GM19193 (cell line): ENCODE data around the gene SH3BP1.
A peak's percentile ranks its signal among the peaks of the same experiment; 100 is the strongest.

Experiments
- POLR2A ChIP-seq: IDR thresholded peaks from 4 replicates; pipeline ENCODE4 v1.6.1; 2011; ENCODE audit not compliant: insufficient read depth, insufficient read length; ENCODE audit errors: extremely low read depth

Gene SH3BP1

GRCh38 chr22:37659897-37660708 lies 20.6 kb downstream of the SH3BP1 start:
- no peak for TF ChIP-seq POLR2A

- TF ChIP-seq POLR2A, result no peak
These were observed 21.2 kb downstream of the SH3BP1 start for GRCh38 chr22:37660709-37661045.

- no peak for TF ChIP-seq POLR2A
These were observed 21.9 kb downstream of the SH3BP1 start for GRCh38 chr22:37661160-37661924.

DNA sequence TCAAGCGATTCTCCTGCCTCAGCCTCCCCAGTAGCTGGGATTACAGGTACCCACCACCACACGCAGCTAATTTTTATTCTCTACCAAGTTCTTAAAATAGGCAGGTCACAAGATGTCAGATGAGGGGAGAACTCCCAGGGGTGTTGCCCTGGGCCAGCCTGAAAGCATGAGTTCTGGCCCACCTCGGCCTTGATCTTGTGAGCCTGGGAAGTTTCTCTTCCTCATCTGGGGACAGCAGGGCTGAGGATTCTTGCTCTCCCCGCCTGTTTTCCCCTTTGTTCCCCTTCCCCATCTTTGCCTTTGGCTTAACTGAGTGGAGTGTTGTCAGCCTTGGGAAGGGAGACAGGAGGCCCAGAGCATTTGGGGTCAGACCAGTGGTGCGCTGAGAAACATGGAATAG lies 22.6 kb downstream of the SH3BP1 start:
- no peak for TF ChIP-seq POLR2A

- TF ChIP-seq POLR2A, result no peak
These were observed 24.2 kb downstream of the SH3BP1 start for GRCh38 chr22:37663521-37664140.

- TF ChIP-seq POLR2A, result no peak
These were observed 25.0 kb downstream of the SH3BP1 start for GRCh38 chr22:37664249-37665101.

GRCh38 chr22:37665487-37665886 lies 26.0 kb downstream of the SH3BP1 start:
- no peak for TF ChIP-seq POLR2A

DNA sequence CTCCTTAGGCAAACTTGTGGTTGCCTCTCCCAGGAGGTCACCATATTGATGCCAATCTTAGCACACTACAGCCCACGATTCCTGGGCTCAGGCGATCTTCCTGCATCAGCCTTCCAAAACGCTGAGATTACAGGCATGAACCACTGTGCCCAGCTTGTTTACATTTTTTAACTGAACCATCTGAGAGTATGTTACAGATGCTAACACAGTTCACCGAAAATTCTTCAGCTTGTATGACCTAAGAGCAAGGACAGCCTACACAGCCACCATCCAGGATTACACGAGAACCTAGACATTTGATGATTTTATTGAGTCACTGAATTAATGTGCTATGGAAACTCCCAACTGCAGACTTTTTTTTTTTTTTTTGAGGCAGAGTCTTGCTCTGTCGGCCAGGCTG lies 30.1 kb downstream of the SH3BP1 start:
- no peak for TF ChIP-seq POLR2A

- TF ChIP-seq POLR2A, result no peak
These were observed 32.9 kb downstream of the SH3BP1 start for GRCh38 chr22:37672206-37672919.

GRCh38 chr22:37672920-37673455 lies 33.5 kb downstream of the SH3BP1 start:
- no peak for TF ChIP-seq POLR2A

GRCh38 chr22:37674248-37674647 lies 34.8 kb downstream of the SH3BP1 start:
- TF ChIP-seq POLR2A, result no peak

DNA sequence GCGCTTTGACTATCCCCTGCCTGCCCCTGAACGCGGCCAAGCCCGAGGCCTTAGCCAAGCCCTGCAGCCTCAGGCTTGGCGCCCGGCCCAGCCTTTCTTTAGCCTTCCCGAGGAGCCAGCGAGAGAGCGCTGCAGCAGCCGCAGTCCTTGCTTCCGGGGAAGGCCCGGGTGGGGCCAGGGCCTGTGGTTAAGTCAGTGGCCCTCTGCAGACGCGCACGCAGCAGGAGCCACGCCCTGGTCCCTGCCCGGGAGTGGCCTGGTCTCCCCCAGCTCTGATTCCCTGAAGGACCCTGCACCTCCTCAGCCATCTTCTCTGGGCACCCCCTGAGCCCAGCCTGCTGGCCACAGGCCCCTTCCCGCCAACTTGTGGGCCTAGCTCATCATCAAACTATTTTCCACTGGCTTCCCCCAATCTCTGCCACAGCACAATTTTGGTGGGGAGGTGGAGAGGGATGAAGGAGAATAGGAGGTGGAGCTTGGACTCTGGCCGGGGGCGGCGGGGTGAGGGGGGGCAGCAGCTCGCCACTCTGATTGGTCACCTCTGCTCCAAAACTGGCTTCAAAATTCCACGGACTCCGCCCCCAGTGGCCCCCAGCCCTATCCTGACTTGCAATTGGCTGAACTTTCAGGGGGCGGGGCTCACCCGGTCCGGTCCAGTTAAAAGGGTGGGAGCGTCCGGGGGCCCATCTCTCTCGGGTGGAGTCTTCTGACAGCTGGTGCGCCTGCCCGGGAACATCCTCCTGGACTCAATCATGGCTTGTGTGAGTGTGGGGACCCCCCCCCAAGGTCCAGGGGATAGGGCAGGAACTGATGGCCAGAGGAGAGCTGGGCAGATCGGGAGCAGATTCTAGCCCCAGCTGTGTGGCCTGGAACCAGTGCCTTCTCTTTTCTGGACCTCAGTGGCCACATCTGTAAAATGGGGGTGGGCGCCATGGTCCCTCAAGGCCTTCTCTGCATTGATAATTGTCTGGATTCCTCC lies 35.8 kb downstream of the SH3BP1 start, which contains the start of gene LGALS1:
TSS of gene LGALS1 (plus strand) at position 686 of the 979 bp plus-strand sequence. CDS start at position 753, 67 bp downstream.
- peak; percentile 79 for TF ChIP-seq POLR2A

DNA sequence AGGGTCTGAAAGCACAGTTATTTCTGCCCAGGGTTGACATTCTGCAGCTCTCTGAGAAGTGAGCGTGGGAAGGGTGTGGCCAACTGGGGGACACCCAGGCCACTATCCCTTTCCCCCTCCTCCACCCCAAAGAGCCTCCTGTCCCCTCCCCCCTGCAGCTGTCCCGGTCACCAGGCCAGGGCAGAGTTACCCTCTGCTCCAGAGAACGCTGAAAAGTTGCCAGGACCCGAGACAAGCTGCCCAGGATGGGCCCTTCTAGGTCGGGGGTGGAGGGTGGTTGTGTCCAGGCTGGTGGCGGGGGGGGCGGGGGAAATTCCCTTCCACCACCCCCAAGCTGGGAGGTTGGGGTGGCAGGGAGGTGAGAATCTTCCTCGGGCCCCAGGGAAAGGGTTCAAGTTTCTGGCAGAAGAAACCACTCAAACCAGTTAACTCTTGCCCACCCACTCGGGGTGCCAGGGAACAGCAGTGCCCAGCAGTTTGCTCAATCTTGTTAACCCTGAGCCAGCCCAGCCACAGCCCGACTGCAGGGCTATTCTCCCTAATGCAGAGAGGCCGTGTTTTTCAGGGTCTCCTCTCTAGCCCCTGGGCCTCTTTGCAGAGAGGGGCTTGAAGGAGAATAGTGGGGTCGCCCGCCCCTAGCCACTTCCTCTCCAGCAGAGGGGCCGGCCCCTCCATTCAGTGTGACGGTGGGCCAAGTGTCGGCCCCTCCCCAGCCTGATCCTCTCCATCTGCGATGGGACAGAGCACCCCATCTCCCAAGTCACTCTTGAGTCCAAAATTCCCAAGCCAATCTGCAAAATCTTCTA lies 36.7 kb downstream of the SH3BP1 start:
- no peak for TF ChIP-seq POLR2A
